ENCODE results near the gene DNAH6. TPM values are rescaled to one million over a fixed set of nuclear protein-coding genes. Genes with fewer than 3 reads are reported as not detected.

DNAH6 gene
- total and polyA plus RNA-seq, 9 of the 15 experiments (the other 6 are each of a cell fraction or from before 2014, with no cell fraction given) = 0.01 to 0.04 (median 0.01) TPM; not detected in 5

GRCh38 chr2:84711651-84712050 is 195.4 kb downstream of the DNAH6 start (continued):
- TF ChIP-seq RBM14 (IDR thresholded peaks at IDR 0.05; ENCODE audit: borderline replicate concordance, insufficient read depth, low read depth, low read length) = no peak
- no peak for TF ChIP-seq RUNX1 (IDR thresholded peaks at IDR 0.05; ENCODE audit: low read depth)
- no peak for TF ChIP-seq NBN (IDR thresholded peaks at IDR 0.05; ENCODE audit: low read depth)
- no peak for TF ChIP-seq HDAC3 (IDR thresholded peaks at IDR 0.05; ENCODE audit: borderline replicate concordance, partially characterized antibody)
- no peak for TF ChIP-seq SMARCC2 (IDR thresholded peaks at IDR 0.05; ENCODE audit: low read depth)

DNA sequence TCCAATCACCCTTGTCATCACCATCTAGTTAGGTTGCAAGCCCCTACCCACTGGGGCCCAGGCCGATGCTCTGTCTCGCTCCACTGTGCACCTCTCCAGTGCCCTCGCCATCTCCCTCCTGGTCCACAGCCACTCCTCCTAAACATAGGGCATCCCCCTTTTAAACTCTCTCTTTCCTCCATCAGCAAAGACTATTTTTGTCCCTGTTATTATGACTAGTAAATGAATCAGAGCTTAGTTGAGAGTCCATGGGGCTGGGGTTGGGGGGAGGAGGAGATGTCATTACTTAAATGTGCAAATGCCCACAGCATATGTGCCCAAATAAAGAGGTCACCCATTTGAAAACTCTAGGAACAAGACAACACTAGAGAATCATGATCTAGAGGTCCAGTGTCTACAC is 197.1 kb downstream of the DNAH6 start:
- Histone ChIP-seq H2AFZ (ENCODE audit: low read depth, low read length) (no peak overlapping the region), H3K27me3 (ENCODE audit: control insufficient read depth in 2 of 2, insufficient read depth in 2 of 2, low read length in 2 of 2) (no peaks in the 10 kb centered on the region), H3K4me3 (no peak overlapping the region), H3K79me2 (ENCODE audit: control insufficient read depth, insufficient read depth, low read length) (no peaks in the 10 kb centered on the region), H3K9me1 (ENCODE audit: control insufficient read depth, insufficient read depth, low read length) (no peaks in the 10 kb centered on the region), H3K36me3 (ENCODE audit: control insufficient read depth, insufficient read depth, low read length) (no peaks in the 10 kb centered on the region), H4K20me1 (replicated peaks; ENCODE audit: control insufficient read depth, insufficient read depth, low read length) (no peaks in the 10 kb centered on the region), H3K9me3 (replicated peaks; ENCODE audit: control insufficient read depth, insufficient read depth, low read depth, low read length) (no peaks in the 10 kb centered on the region), H3K9ac (ENCODE audit: insufficient read depth in 1 of 2, low read depth in 2 of 2, low read length in 2 of 2) (no peak overlapping the region), H3K4me2 (ENCODE audit: insufficient read depth, low read length) (no peak overlapping the region), H3K27ac (ENCODE audit: extremely low read depth, low read depth, low read length) (no peak overlapping the region), H3K4me1 (replicated peaks in 1 of 2; ENCODE audit: control insufficient read depth in 2 of 2, insufficient read depth in 2 of 2, low read length in 2 of 2) (no peaks in the 10 kb centered on the region)
- BruUV-seq (replicated peaks) = no TSS peak
- DNase-seq (ENCODE audit: extremely low read depth in 1 of 4, low spot score in 3 of 4) = no peak
- no peak for FAIRE-seq
- ChIA-PET CTCF (ENCODE audit: low intra/inter-chr PET ratio) (no interaction called here), POLR2A (no interaction called here)
- intact Hi-C loops (cut with micrococcal nuclease) (no loop called here), in situ Hi-C loops (cut with MboI) (no loop called here)
- no peak for ATAC-seq
- 0% methylated on average over 2 of the region's 3 CpGs for WGBS (ENCODE audit: insufficient coverage, low coverage, missing lambda C conversion rate)
- no peak for TF ChIP-seq CSDE1 (IDR thresholded peaks at IDR 0.05)
- TF ChIP-seq ZNF609 (CRISPR knock-in tag; IDR thresholded peaks at IDR 0.05; ENCODE audit: borderline replicate concordance) = no peak
- TF ChIP-seq, protein P1, sequence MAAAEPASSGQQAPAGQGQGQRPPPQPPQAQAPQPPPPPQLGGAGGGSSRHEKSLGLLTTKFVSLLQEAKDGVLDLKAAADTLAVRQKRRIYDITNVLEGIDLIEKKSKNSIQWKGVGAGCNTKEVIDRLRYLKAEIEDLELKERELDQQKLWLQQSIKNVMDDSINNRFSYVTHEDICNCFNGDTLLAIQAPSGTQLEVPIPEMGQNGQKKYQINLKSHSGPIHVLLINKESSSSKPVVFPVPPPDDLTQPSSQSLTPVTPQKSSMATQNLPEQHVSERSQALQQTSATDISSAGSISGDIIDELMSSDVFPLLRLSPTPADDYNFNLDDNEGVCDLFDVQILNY (CRISPR knock-in tag; IDR thresholded peaks at IDR 0.05) = no peak
- TF ChIP-seq CCAR2 (IDR thresholded peaks at IDR 0.05; ENCODE audit: low read depth, low read length) = no peak
- no peak for TF ChIP-seq GATA2 (CRISPR knock-in tag; IDR thresholded peaks at IDR 0.05)
- TF ChIP-seq FOXA3 (CRISPR knock-in tag; conservative IDR thresholded peaks at IDR 0.05 in 1 of 2, IDR thresholded peaks at IDR 0.05 in 1 of 2) = no peak
- TF ChIP-seq ZBTB17 (CRISPR knock-in tag; IDR thresholded peaks at IDR 0.05) = no peak
- TF ChIP-seq CTCF (IDR thresholded peaks at IDR 0.05 in 2 of 3, conservative IDR thresholded peaks at IDR 0.05 in 1 of 3; ENCODE audit: insufficient read depth in 2 of 3, low read depth in 1 of 3, low read length in 3 of 3) = no peak
- TF ChIP-seq ELF1 (tag; IDR thresholded peaks at IDR 0.05) = no peak
- no peak for TF ChIP-seq ZC3H11A (IDR thresholded peaks at IDR 0.05; ENCODE audit: low read depth, low read length)
